Keratinocyte (primary cell): ENCODE results near the gene C4BPA. TPM values are rescaled to one million over a fixed set of nuclear protein-coding genes. Genes with fewer than 3 reads are reported as not detected.

Experiments used
- DNase-seq: peaks from one replicate; pipeline ENCODE4 v3.0.0-alpha.2; 2011; ENCODE audit warnings: low read depth, missing footprints, low spot score
- FAIRE-seq: peaks from 2 replicates; lab custom pipeline; 2011; peaks lifted over from hg19 to GRCh38; lab: Jason Lieb, UNC
- H2AFZ ChIP-seq: 2 replicates; pipeline ENCODE4 v1.6.0; 2012; ENCODE audit warnings: low read length, control low read depth, inconsistent platforms; ENCODE audit not compliant: control insufficient read depth
- H3K27ac ChIP-seq: 2 replicates; pipeline ENCODE4 v1.5.1; 2011; ENCODE audit warnings: low read length; ENCODE audit not compliant: control insufficient read depth, insufficient read depth
- H3K27me3 ChIP-seq: 3 replicates; pipeline ENCODE4 v1.6.0; 2011; ENCODE audit warnings: low read length; ENCODE audit not compliant: control insufficient read depth, insufficient read depth; ENCODE audit errors: extremely low read depth
- H3K36me3 ChIP-seq, 2 experiments: 2 replicates in 1 of 2; 3 replicates in 1 of 2; pipeline ENCODE4 v1.5.1; 2011; ENCODE audit warnings: low read length in 2 of 2, mild to moderate bottlenecking in 1 of 2; ENCODE audit not compliant: control insufficient read depth in 2 of 2, insufficient read depth in 2 of 2; ENCODE audit errors: extremely low read depth in 1 of 2
- H3K4me1 ChIP-seq: 3 replicates; pipeline ENCODE4 v1.5.1; 2011; ENCODE audit warnings: low read length; ENCODE audit not compliant: control insufficient read depth, insufficient read depth; ENCODE audit errors: extremely low read depth
- H3K4me2 ChIP-seq: 3 replicates; pipeline ENCODE4 v1.6.0; 2011; ENCODE audit warnings: low read depth, low read length; ENCODE audit not compliant: control insufficient read depth, insufficient read depth; ENCODE audit errors: extremely low read depth
- H3K4me3 ChIP-seq, 3 experiments: fragments of 200-600 bp in 1 of 3; sonication (generic) in 1 of 3; 2 replicates in 2 of 3; 3 replicates in 1 of 3; pipeline ENCODE4 v1.5.1; 2011 to 2016; ENCODE audit warnings: low read length in 3 of 3, mild to moderate bottlenecking in 3 of 3, control low read depth in 2 of 3, inconsistent platforms in 1 of 3, low read depth in 1 of 3, mixed read lengths in 1 of 3, mixed run types in 1 of 3, moderate library complexity in 1 of 3; ENCODE audit not compliant: control insufficient read depth in 2 of 3, insufficient read depth in 2 of 3; ENCODE audit errors: extremely low read depth in 1 of 3
- H3K79me2 ChIP-seq: 2 replicates; pipeline ENCODE4 v1.6.0; 2012; ENCODE audit warnings: low read length; ENCODE audit not compliant: control insufficient read depth, insufficient read depth
- H3K9ac ChIP-seq: 3 replicates; pipeline ENCODE4 v1.6.0; 2011; ENCODE audit warnings: low read length; ENCODE audit not compliant: control insufficient read depth, insufficient read depth; ENCODE audit errors: extremely low read depth
- H3K9me1 ChIP-seq: 3 replicates; pipeline ENCODE4 v1.6.0; 2011; ENCODE audit warnings: low read length; ENCODE audit not compliant: control insufficient read depth, insufficient read depth; ENCODE audit errors: extremely low read depth
- H3K9me3 ChIP-seq: 2 replicates; pipeline ENCODE4 v1.5.1; 2012; ENCODE audit warnings: low read depth, low read length; ENCODE audit not compliant: control insufficient read depth
- H4K20me1 ChIP-seq: 3 replicates; pipeline ENCODE4 v1.6.0; 2011; ENCODE audit warnings: low read length; ENCODE audit not compliant: control insufficient read depth, insufficient read depth; ENCODE audit errors: extremely low read depth
- EZH2 ChIP-seq: IDR thresholded peaks from one replicate; pipeline ENCODE4 v1.6.1; 2012; ENCODE audit warnings: inconsistent platforms, mild to moderate bottlenecking, low read length, moderate library complexity
- dilution Hi-C: fragments of 300-500 bp; cut with MboI; formaldehyde crosslinking; loops from one replicate; pipeline ENCODE4 v1.7.0; 2020; ENCODE audit warnings: low sequenced_read_pairs; ENCODE audit not compliant: extremely low pct_ligation_motif_present
- polyA plus RNA-seq, 5 experiments: library from polyadenylated mRNA; depleted of rRNA in 3 of 5; stranded (reverse) in 3 of 5; stranded (forward) in 1 of 5; unstranded in 1 of 5; fragments of >200 nt; gene quantifications; 1 replicate in 1 of 5; 2 replicates in 3 of 5; 3 replicates in 1 of 5; pipeline versions ENCODE4 v1.2.1 to v1.2.3, GENCODE V29; 2011 to 2012; ENCODE audit warnings: missing spikeins in 2 of 5, low read depth in 1 of 5, low replicate concordance in 1 of 5
- TF ChIP-seq, protein P1 (sequence below), 3 experiments: IDR thresholded peaks in 1 of 3; conservative IDR thresholded peaks in 1 of 3; optimal IDR thresholded peaks in 1 of 3; 2 replicates in 2 of 3; 3 replicates in 1 of 3; pipeline versions ENCODE3 to v1.5.1; 2011; ENCODE audit warnings: low read length in 3 of 3, mild to moderate bottlenecking in 3 of 3, moderate library complexity in 2 of 3, control low read depth in 1 of 3, inconsistent platforms in 1 of 3; ENCODE audit not compliant: insufficient read depth in 2 of 3; ENCODE audit errors: extremely low read depth in 1 of 3

C4BPA gene
- polyA plus RNA-seq, 1 donor (not counting 4 experiments of a cell fraction or from before 2014, with no cell fraction given): not detected

DNA sequence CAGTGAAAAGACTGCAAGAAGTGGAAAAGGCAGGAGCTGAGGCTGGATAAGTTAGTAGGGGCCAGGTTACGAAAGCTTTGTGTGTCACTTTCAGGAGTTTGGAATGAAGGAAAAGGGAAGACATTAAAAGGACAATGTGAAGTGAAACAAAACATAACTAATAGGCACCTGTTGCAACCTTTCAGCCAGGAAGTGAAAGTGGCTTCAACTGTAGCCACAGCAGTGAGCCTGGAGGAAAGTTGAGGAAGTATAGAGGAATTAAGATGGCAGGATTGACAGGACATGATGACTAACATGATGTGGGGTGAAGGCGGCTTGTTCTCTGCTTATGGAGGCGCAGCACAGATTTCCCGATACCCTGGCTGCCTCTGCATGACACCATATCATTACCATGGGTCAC lies 68.9 kb downstream of the C4BPA start:
- FAIRE-seq: no peak
- no peaks in the 10 kb centered on the region for H3K4me1 ChIP-seq
- no peak overlapping the region for H3K9ac ChIP-seq
- DNase-seq: no peak
- dilution Hi-C loops: loop anchor here (5.0 kb wide), 1 partner anchor 51 kb away; no protein-coding TSS in a partner anchor
- TF ChIP-seq, protein P1, sequence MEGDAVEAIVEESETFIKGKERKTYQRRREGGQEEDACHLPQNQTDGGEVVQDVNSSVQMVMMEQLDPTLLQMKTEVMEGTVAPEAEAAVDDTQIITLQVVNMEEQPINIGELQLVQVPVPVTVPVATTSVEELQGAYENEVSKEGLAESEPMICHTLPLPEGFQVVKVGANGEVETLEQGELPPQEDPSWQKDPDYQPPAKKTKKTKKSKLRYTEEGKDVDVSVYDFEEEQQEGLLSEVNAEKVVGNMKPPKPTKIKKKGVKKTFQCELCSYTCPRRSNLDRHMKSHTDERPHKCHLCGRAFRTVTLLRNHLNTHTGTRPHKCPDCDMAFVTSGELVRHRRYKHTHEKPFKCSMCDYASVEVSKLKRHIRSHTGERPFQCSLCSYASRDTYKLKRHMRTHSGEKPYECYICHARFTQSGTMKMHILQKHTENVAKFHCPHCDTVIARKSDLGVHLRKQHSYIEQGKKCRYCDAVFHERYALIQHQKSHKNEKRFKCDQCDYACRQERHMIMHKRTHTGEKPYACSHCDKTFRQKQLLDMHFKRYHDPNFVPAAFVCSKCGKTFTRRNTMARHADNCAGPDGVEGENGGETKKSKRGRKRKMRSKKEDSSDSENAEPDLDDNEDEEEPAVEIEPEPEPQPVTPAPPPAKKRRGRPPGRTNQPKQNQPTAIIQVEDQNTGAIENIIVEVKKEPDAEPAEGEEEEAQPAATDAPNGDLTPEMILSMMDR (optimal IDR thresholded peaks at IDR 0.05 in 1 of 3, IDR thresholded peaks at IDR 0.05 in 1 of 3, conservative IDR thresholded peaks at IDR 0.05 in 1 of 3; ENCODE audit: extremely low read depth in 1 of 3, insufficient read depth in 2 of 3, low read length in 3 of 3): no peak
- TF ChIP-seq EZH2: no peak
- H4K20me1 ChIP-seq: no peaks in the 10 kb centered on the region
- no peak overlapping the region for H3K27ac ChIP-seq
- no peak overlapping the region for H2AFZ ChIP-seq
- no peak overlapping the region for H3K4me2 ChIP-seq
- no peaks in the 10 kb centered on the region for H3K36me3 ChIP-seq
- no peak overlapping the region for H3K4me3 ChIP-seq
- no peaks in the 10 kb centered on the region for H3K79me2 ChIP-seq
- no peaks in the 10 kb centered on the region for H3K9me3 ChIP-seq
- no peaks in the 10 kb centered on the region for H3K27me3 ChIP-seq
- H3K9me1 ChIP-seq: no peaks in the 10 kb centered on the region

DNA sequence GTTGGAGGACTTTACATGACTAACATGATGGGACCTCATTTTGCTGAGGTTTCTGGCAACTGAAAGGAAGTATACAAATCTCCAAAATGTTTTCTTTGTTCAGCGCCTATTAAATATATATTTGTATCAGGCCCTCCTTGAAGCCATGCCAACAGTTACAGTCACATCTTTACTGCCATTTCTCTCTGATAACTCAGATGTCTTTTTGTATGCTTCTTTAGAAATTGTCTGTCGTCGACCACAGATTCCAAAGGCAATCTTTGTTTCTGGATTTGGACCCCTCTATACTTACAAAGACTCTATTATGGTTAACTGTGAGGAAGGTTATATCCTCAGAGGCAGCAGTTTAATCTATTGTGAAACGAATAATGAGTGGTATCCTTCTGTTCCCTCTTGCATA lies 69.4 kb downstream of the C4BPA start:
- Histone ChIP-seq H3K9ac (no peak overlapping the region), H3K9me1 (no peaks in the 10 kb centered on the region), H3K36me3 (no peaks in the 10 kb centered on the region), H3K27me3 (no peaks in the 10 kb centered on the region), H3K4me1 (no peaks in the 10 kb centered on the region), H3K4me2 (no peak overlapping the region), H3K27ac (no peak overlapping the region), H4K20me1 (no peaks in the 10 kb centered on the region), H3K9me3 (no peaks in the 10 kb centered on the region), H3K4me3 (no peak overlapping the region), H2AFZ (no peak overlapping the region), H3K79me2 (no peaks in the 10 kb centered on the region)
- TF ChIP-seq EZH2: no peak
- TF ChIP-seq, protein P1 (optimal IDR thresholded peaks at IDR 0.05 in 1 of 3, IDR thresholded peaks at IDR 0.05 in 1 of 3, conservative IDR thresholded peaks at IDR 0.05 in 1 of 3; ENCODE audit: extremely low read depth in 1 of 3, insufficient read depth in 2 of 3, low read length in 3 of 3): no peak
- FAIRE-seq (no peak), DNase-seq (no peak)
- dilution Hi-C loops: loop anchor here (5.0 kb wide), 1 partner anchor 51 kb away; no protein-coding TSS in a partner anchor
